ENCODE results near the gene ASH1L. TPM values are rescaled to one million over a fixed set of nuclear protein-coding genes. Genes with fewer than 3 reads are reported as not detected.

The ASH1L gene
- total RNA-seq, 4 donors from 2014 or later: 58.3 to 101 (median 73.8) TPM

DNA sequence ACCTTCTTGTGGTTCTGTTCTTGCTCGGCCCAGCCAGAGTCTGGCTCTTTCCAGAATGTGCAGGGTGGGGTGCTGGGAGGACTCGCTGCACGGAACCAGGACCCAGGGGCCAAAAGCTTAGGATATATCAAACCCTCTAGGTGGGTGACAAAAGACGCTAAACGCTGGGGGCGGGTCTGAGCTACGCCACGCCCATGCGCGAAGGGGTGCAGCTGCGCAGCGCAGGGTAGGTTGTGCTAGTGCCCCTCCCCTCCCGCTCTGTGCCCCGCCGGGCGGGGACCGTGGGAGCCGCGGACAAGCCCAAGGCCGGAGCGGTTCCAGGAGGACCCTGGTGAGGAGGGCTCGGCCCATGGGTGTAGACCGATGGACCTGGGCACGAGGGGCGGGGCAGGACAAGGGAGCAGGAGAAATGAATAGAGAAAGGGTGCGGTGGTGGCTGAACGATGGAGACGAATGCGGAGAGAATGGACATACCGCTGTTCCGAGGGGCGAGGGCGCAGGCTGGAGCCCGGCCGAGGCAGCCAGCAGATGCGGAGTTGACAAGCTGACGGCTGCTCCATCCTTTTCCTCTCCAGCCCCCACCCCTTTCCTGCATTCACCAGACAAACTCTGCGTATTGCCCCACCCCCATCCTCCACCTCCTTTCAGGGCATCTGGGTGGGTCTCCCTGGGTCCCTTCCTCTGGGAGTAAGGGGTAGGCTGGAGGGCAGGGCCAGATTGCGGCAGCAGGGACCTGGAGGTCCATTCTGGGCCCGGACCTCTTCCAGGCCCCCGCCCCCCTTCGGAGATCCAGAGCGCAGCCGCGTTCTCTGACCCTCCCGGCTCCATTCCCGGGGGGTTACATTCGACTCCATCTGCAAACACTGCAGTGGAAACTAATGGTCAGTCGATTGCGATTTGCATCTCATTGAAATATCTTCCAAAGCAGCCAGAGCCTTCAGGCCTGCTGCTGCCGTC, 241.7 kb downstream of the ASH1L start, which contains the start of gene RUSC1:
RUSC1 (plus strand) TSS at position 234 of the 957 bp plus-strand sequence. CDS start 880 bp downstream, outside the sequence.
- Histone ChIP-seq H3K27ac (peak within 1 kb of the TSS; percentile 26 to 94 (median 71)), H3K36me3 (peaks cover 0 to 19% (median 0%) of the 10 kb centered on the region in 3 donors), H3K4me1 (peaks cover 0 to 44% (median 8%) of the 10 kb centered on the region in 4 donors), H3K4me3 (peak within 1 kb of the TSS; percentile 28 to 51 (median 44)), H3K27me3 (no peaks in the 10 kb centered on the region), H3K9me3 (no peaks in the 10 kb centered on the region)
- TF ChIP-seq, protein P1, sequence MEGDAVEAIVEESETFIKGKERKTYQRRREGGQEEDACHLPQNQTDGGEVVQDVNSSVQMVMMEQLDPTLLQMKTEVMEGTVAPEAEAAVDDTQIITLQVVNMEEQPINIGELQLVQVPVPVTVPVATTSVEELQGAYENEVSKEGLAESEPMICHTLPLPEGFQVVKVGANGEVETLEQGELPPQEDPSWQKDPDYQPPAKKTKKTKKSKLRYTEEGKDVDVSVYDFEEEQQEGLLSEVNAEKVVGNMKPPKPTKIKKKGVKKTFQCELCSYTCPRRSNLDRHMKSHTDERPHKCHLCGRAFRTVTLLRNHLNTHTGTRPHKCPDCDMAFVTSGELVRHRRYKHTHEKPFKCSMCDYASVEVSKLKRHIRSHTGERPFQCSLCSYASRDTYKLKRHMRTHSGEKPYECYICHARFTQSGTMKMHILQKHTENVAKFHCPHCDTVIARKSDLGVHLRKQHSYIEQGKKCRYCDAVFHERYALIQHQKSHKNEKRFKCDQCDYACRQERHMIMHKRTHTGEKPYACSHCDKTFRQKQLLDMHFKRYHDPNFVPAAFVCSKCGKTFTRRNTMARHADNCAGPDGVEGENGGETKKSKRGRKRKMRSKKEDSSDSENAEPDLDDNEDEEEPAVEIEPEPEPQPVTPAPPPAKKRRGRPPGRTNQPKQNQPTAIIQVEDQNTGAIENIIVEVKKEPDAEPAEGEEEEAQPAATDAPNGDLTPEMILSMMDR (IDR thresholded peaks at IDR 0.05): no peak
- peak in 1 of 2 donors; percentile 18 for TF ChIP-seq POLR2A (IDR thresholded peaks at IDR 0.05)
- DNase-seq: peak; percentile 69 to 90 (median 90)

DNA sequence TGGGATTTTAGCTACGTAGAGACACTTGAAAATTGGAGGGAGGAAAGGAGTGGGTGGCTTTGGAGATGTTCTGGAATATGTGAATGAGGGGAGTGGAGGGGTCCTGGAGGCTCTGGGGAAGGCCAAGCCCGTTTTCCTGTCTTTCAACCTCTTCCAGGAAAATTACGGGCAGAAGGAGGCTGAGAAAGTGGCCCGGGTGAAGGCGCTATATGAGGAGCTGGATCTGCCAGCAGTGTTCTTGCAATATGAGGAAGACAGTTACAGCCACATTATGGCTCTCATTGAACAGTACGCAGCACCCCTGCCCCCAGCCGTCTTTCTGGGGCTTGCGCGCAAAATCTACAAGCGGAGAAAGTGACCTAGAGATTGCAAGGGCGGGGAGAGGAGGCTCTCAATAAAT, 242.4 kb downstream of the ASH1L start:
- H3K4me3 ChIP-seq: peak overlapping the region; percentile 28 to 51 (median 44)
- H3K9me3 ChIP-seq: no peaks in the 10 kb centered on the region

DNA sequence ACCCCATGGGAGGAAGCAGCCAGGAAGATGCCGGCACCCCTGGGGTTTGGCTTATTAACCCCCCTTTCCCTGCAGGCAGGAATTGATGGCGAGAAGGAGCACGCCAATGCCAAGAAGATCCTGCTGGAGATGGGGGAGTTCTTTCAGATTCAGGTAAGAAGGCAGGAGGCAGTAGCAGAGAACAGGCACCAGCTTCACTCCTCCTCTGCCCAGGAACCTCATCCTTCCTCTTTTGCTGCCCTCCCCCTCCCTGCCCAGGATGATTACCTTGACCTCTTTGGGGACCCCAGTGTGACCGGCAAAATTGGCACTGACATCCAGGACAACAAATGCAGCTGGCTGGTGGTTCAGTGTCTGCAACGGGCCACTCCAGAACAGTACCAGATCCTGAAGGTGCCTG, 243.1 kb downstream of the ASH1L start:
- Histone ChIP-seq H3K9me3 (no peaks in the 10 kb centered on the region), H3K4me1 (peaks cover 0 to 35% (median 8%) of the 10 kb centered on the region in 4 donors), H3K27me3 (no peaks in the 10 kb centered on the region), H3K36me3 (peaks cover 0 to 19% (median 0%) of the 10 kb centered on the region in 3 donors), H3K27ac (peak overlapping the region in 1 of 4 donors; percentile 74), H3K4me3 (no peak overlapping the region)
- TF ChIP-seq, protein P1 (IDR thresholded peaks at IDR 0.05): no peak
- no peak for TF ChIP-seq POLR2A (IDR thresholded peaks at IDR 0.05)
- DNase-seq: no peak

More for the DNA sequence above, 242.4 kb downstream of the ASH1L start:
- no peak for TF ChIP-seq POLR2A (IDR thresholded peaks at IDR 0.05)
- TF ChIP-seq, protein P1 (IDR thresholded peaks at IDR 0.05): no peak
- peaks cover 0 to 19% (median 0%) of the 10 kb centered on the region in 3 donors for H3K36me3 ChIP-seq
- H3K27ac ChIP-seq: peak overlapping the region; percentile 26 to 94 (median 71)
- peaks cover 0 to 38% (median 8%) of the 10 kb centered on the region in 4 donors for H3K4me1 ChIP-seq
- no peaks in the 10 kb centered on the region for H3K27me3 ChIP-seq
- DNase-seq: no peak

DNA sequence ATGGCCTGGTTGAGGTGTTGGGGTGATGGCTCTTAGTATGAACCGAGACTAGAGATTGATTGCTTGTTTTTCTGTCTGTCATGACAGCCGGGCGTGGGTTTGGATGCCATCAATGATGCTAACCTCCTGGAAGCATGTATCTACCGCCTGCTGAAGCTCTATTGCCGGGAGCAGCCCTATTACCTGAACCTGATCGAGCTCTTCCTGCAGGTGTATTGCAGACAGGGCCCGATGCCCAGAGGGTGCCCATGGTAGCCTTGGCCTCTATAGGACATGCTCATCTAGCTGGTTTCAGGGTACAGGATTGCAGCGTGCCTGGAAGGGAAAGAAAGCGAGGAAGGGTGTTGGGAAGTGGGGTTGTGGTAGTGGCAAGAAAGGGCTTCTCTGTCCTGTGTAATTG, 244.5 kb downstream of the ASH1L start:
- Histone ChIP-seq H3K36me3 (peaks cover 0 to 33% (median 0%) of the 10 kb centered on the region in 3 donors), H3K9me3 (no peaks in the 10 kb centered on the region), H3K27me3 (no peaks in the 10 kb centered on the region), H3K27ac (peak overlapping the region in 1 of 4 donors; percentile 15), H3K4me3 (no peak overlapping the region), H3K4me1 (peaks cover 0 to 35% (median 7%) of the 10 kb centered on the region in 4 donors)
- DNase-seq: no peak
- TF ChIP-seq POLR2A (IDR thresholded peaks at IDR 0.05): no peak
- TF ChIP-seq, protein P1 (IDR thresholded peaks at IDR 0.05): no peak

DNA sequence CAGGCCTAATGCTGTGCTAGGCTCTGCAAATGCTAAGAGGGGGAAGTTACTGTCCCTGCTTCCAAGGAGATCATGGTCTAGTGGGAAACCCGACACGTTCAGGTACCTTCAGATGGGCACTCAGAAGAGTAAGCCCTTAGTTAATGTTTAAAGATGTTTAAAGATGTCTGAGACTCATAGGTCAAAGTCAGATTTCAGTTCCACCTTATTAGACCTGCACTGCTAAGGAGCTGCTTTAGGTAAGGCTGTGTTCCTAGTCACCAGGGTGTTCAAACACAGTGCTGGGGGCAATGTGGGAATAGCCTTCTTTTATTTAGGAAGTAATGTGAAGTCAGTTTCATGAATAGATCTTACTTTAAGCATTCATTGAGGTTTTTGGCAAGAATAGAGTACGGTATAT, 245.7 kb downstream of the ASH1L start:
- no peak for DNase-seq
- Histone ChIP-seq H3K27ac (peak overlapping the region in 2 of 4 donors; percentile 35 to 56), H3K4me3 (no peak overlapping the region), H3K27me3 (no peaks in the 10 kb centered on the region), H3K4me1 (peaks cover 0 to 27% (median 3%) of the 10 kb centered on the region in 4 donors), H3K9me3 (no peaks in the 10 kb centered on the region), H3K36me3 (peaks cover 0 to 42% (median 0%) of the 10 kb centered on the region in 3 donors)
- peak in 1 of 2 donors; percentile 48 for TF ChIP-seq POLR2A (IDR thresholded peaks at IDR 0.05)
- TF ChIP-seq, protein P1 (IDR thresholded peaks at IDR 0.05): no peak

Data from Peyer's patch (tissue), 4 donors.